H9 (cell line): ENCODE results near the gene THPO. TPM values are rescaled to one million over a fixed set of nuclear protein-coding genes. Genes with fewer than 3 reads are reported as not detected.

ENCODE experiments used
- DNase-seq: peaks from one replicate; pipeline ENCODE4 v3.0.0-alpha.2; 2017
- H2AFZ ChIP-seq: one replicate; pipeline ENCODE4 v1.6.1; 2013; ENCODE audit warnings: mild to moderate bottlenecking, low read length, control low read depth, moderate library complexity
- H2AK5ac ChIP-seq: 2 replicates; pipeline ENCODE4 v1.6.1; 2013; ENCODE audit warnings: low read length, control low read depth, mixed read lengths; ENCODE audit not compliant: insufficient read length
- H2BK120ac ChIP-seq: one replicate; pipeline ENCODE4 v1.6.1; 2013; ENCODE audit warnings: low read depth, mild to moderate bottlenecking, low read length, control low read depth, inconsistent platforms; ENCODE audit not compliant: poor library complexity, severe bottlenecking
- H2BK12ac ChIP-seq: 2 replicates; pipeline ENCODE4 v1.6.1; 2013; ENCODE audit warnings: low read length, control low read depth, mixed read lengths, low read depth; ENCODE audit not compliant: insufficient read length
- H2BK15ac ChIP-seq: 2 replicates; pipeline ENCODE4 v1.6.1; 2013; ENCODE audit warnings: low read depth, low read length, control low read depth
- H2BK20ac ChIP-seq: one replicate; pipeline ENCODE4 v1.6.1; 2013; ENCODE audit warnings: low read depth, mild to moderate bottlenecking, low read length, control low read depth, inconsistent platforms; ENCODE audit not compliant: poor library complexity, severe bottlenecking
- H2BK5ac ChIP-seq: 2 replicates; pipeline ENCODE4 v1.6.1; 2013; ENCODE audit warnings: low read length, control low read depth, mixed read lengths; ENCODE audit not compliant: insufficient read length
- H3K14ac ChIP-seq: 2 replicates; pipeline ENCODE4 v1.6.1; 2013; ENCODE audit warnings: low read length, control low read depth; ENCODE audit not compliant: insufficient read depth
- H3K18ac ChIP-seq: 2 replicates; pipeline ENCODE4 v1.6.1; 2013; ENCODE audit warnings: low read depth, mild to moderate bottlenecking, mixed read lengths, low read length, control low read depth; ENCODE audit not compliant: insufficient read length
- H3K23ac ChIP-seq: 2 replicates; pipeline ENCODE4 v1.6.1; 2013; ENCODE audit warnings: low read length, control low read depth, mixed read lengths, low read depth; ENCODE audit not compliant: insufficient read length
- H3K23me2 ChIP-seq: 2 replicates; pipeline ENCODE4 v1.6.1; 2013; ENCODE audit warnings: low read depth, mild to moderate bottlenecking, mixed read lengths, low read length, control low read depth; ENCODE audit not compliant: insufficient read length, poor library complexity, severe bottlenecking
- H3K27ac ChIP-seq: 2 replicates; pipeline ENCODE4 v1.5.1; 2013; ENCODE audit warnings: low read length, control low read depth, mixed read lengths, low read depth; ENCODE audit not compliant: insufficient read length
- H3K27me3 ChIP-seq: 2 replicates; pipeline ENCODE4 v1.6.1; 2013; ENCODE audit warnings: low read length, control low read depth, inconsistent platforms; ENCODE audit not compliant: insufficient read depth
- H3K4ac ChIP-seq: 2 replicates; pipeline ENCODE4 v1.6.1; 2013; ENCODE audit warnings: low read depth, mild to moderate bottlenecking, control low read depth, inconsistent platforms, low read length, moderate library complexity
- H3K4me1 ChIP-seq: 2 replicates; pipeline ENCODE4 v1.6.1; 2013; ENCODE audit warnings: low read length, control low read depth, inconsistent platforms; ENCODE audit not compliant: insufficient read depth
- H3K4me2 ChIP-seq: 2 replicates; pipeline ENCODE4 v1.6.1; 2013; ENCODE audit warnings: low read length, control low read depth, mixed read lengths; ENCODE audit not compliant: insufficient read length, insufficient read depth
- H3K56ac ChIP-seq: 2 replicates; pipeline ENCODE4 v1.6.1; 2013; ENCODE audit warnings: low read depth, mild to moderate bottlenecking, mixed read lengths, low read length, control low read depth; ENCODE audit not compliant: insufficient read length
- H3K79me1 ChIP-seq: 2 replicates; pipeline ENCODE4 v1.6.1; 2013; ENCODE audit warnings: low read depth, mild to moderate bottlenecking, moderate library complexity, low read length, control low read depth, inconsistent platforms; ENCODE audit not compliant: insufficient read depth, poor library complexity, severe bottlenecking
- H3K79me2 ChIP-seq: 2 replicates; pipeline ENCODE4 v1.6.1; 2013; ENCODE audit warnings: low read length, control low read depth, inconsistent platforms; ENCODE audit not compliant: insufficient read depth
- H3K9ac ChIP-seq: 2 replicates; pipeline ENCODE4 v1.6.1; 2013; ENCODE audit warnings: low read length, control low read depth, mixed read lengths; ENCODE audit not compliant: insufficient read length; ENCODE audit errors: extremely low read depth
- H3K9me3 ChIP-seq: one replicate; pipeline ENCODE4 v1.6.1; 2013; ENCODE audit warnings: low read depth, low read length, inconsistent platforms; ENCODE audit not compliant: control insufficient read depth
- H3T11ph ChIP-seq: one replicate; pipeline ENCODE4 v1.6.1; 2013; ENCODE audit warnings: mild to moderate bottlenecking, low read length, control low read depth, inconsistent platforms
- H4K20me1 ChIP-seq: one replicate; pipeline ENCODE4 v1.6.1; 2013; ENCODE audit not compliant: control insufficient read depth, insufficient read length, insufficient read depth
- H4K5ac ChIP-seq: 2 replicates; pipeline ENCODE4 v1.6.1; 2013; ENCODE audit warnings: low read depth, mild to moderate bottlenecking, mixed read lengths, low read length, control low read depth; ENCODE audit not compliant: insufficient read length
- H4K8ac ChIP-seq: replicated peaks from 2 replicates; pipeline ENCODE4 v1.6.1; 2013; ENCODE audit warnings: low read length, control low read depth, mixed read lengths, low read depth; ENCODE audit not compliant: insufficient read length
- H4K91ac ChIP-seq: 2 replicates; pipeline ENCODE4 v1.6.1; 2013; ENCODE audit warnings: low read depth, mild to moderate bottlenecking, moderate library complexity, mixed read lengths, low read length, control low read depth; ENCODE audit not compliant: insufficient read length
- H3K27ac Mint-ChIP-seq, 3 experiments: 2 replicates in 2 of 3; 3 replicates in 1 of 3; pipeline ENCODE4 v1.8.0; 2020 to 2021; ENCODE audit warnings: mixed read lengths in 3 of 3, mild to moderate bottlenecking in 1 of 3, moderate library complexity in 1 of 3
- H3K27me3 Mint-ChIP-seq: 2 replicates; pipeline ENCODE4 v1.8.0; 2021; ENCODE audit warnings: low read depth, mild to moderate bottlenecking, moderate library complexity, mixed read lengths
- H3K36me3 Mint-ChIP-seq, 3 experiments: 2 replicates in 2 of 3; 3 replicates in 1 of 3; pipeline ENCODE4 v1.8.0; 2020 to 2021; ENCODE audit warnings: low read depth in 3 of 3, mixed read lengths in 3 of 3; ENCODE audit not compliant: insufficient read depth in 1 of 3
- H3K4me1 Mint-ChIP-seq, 2 experiments: 2 replicates each; pipeline ENCODE4 v1.8.0; 2020; ENCODE audit warnings: mixed read lengths in 2 of 2
- H3K4me3 Mint-ChIP-seq, 2 experiments: 2 replicates in 1 of 2; 3 replicates in 1 of 2; pipeline ENCODE4 v1.8.0; 2020 to 2021; ENCODE audit warnings: mild to moderate bottlenecking in 2 of 2, mixed read lengths in 2 of 2, moderate library complexity in 1 of 2
- H3K9me3 Mint-ChIP-seq, 2 experiments: 2 replicates in 1 of 2; 3 replicates in 1 of 2; pipeline ENCODE4 v1.8.0; 2020; ENCODE audit warnings: mild to moderate bottlenecking in 2 of 2, mixed read lengths in 2 of 2, moderate library complexity in 1 of 2
- CTCF ChIP-seq: fragments of 200-600 bp; sonication (generic); conservative IDR thresholded peaks from 3 replicates; pipeline ENCODE4 v1.8.0; 2021; ENCODE audit warnings: antibody characterized with exemption, mild to moderate bottlenecking
- WGBS: extraction: QIAGEN DNeasy Blood & Tissue Kit; methylation state at CpG from one replicate; pipeline ENCODE4 v1.1.7; 2013; ENCODE audit warnings: missing lambda C conversion rate, low lambda C conversion rate, mixed read lengths; ENCODE audit not compliant: insufficient read length; ENCODE audit errors: extremely low coverage; 5-methylcytosine and 5-hydroxymethylcytosine counted together
- total RNA-seq: library from RNA; stranded (reverse); gene quantifications from 2 replicates; pipeline ENCODE4 v1.2.1, GENCODE V29; 2021

The THPO gene
- total RNA-seq, 1 experiment from 2014 or later = 0.85 TPM

DNA sequence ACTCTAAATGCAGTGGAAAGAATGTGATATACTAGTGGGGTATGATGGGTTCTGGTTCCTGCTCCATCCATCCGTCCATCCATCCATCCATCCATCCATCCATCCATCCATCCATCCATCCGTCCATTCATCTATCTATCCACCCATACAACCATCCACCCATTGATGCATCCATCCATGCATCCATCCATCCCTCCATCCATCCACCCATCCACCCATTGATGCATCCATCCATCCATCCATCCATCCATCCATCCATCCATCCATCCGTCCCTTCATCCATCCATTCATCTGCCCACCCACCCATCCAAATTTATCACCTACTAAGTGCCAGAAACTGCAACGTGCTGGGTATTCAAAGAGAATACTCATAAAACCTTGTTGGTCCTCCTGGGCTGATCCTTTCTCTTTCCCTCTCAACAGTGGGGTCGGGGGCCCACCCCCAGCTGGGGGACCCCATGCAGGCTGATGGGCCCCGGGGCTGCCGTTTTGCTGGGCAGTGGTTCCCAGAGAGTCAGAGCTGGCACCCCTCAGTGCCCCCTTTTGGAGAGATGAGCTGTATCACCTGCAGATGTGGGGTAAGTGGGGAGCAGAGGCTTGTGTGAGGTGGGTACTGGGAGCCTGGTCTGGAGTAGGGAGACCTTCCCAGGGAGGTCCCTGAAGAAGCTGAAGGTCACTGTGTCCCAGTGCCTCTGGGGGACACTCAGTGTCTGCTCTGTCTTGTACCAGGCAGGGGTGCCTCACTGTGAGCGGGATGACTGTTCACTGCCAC, 10.3 kb upstream of the THPO start:
- H2BK5ac ChIP-seq = no peak overlapping the region
- no peak overlapping the region for H2AFZ ChIP-seq
- no peaks in the 10 kb centered on the region for H3K4me1 ChIP-seq
- no peak overlapping the region for H2BK12ac ChIP-seq
- no peaks in the 10 kb centered on the region for H3K79me2 ChIP-seq
- Mint-ChIP-seq H3K27me3 (peaks cover 36% of the 10 kb centered on the region), H3K4me1 (peaks cover 6 to 7% of the 10 kb centered on the region in 2 experiments; a peak in 3 of 4 replicates), H3K27ac (no peak overlapping the region), H3K9me3 (no peaks in the 10 kb centered on the region; a peak in 1 of 5 replicates), H3K36me3 (no peaks in the 10 kb centered on the region), H3K4me3 (no peak overlapping the region; a peak in 1 of 5 replicates)
- H4K91ac ChIP-seq = no peak overlapping the region
- DNase-seq = no peak
- no peak overlapping the region for H4K8ac ChIP-seq
- WGBS = no CpG with 5 or more reads among the region's 8 CpGs
- no peaks in the 10 kb centered on the region for H4K20me1 ChIP-seq
- no peak overlapping the region for H3T11ph ChIP-seq
- no peak overlapping the region for H3K4me2 ChIP-seq
- H3K14ac ChIP-seq = no peak overlapping the region
- no peak overlapping the region for H3K27ac ChIP-seq
- H3K23me2 ChIP-seq = no peaks in the 10 kb centered on the region
- no peak overlapping the region for H3K56ac ChIP-seq
- TF ChIP-seq CTCF = no peak
- H4K5ac ChIP-seq = no peak overlapping the region
- no peak overlapping the region for H3K4ac ChIP-seq
- no peaks in the 10 kb centered on the region for H3K79me1 ChIP-seq
- no peak overlapping the region for H2BK15ac ChIP-seq
- no peak overlapping the region for H3K23ac ChIP-seq
- no peaks in the 10 kb centered on the region for H3K9me3 ChIP-seq
- no peak overlapping the region for H3K18ac ChIP-seq
- no peak overlapping the region for H2BK120ac ChIP-seq
- H3K27me3 ChIP-seq = no peaks in the 10 kb centered on the region
- no peak overlapping the region for H2AK5ac ChIP-seq
- no peak overlapping the region for H3K9ac ChIP-seq
- no peak overlapping the region for H2BK20ac ChIP-seq
